HAP-1 (cell line): ENCODE results near the gene TIMM10.

Experiments
- DNase-seq, 2 experiments: peaks; one replicate each; pipeline ENCODE4 v3.0.0-alpha.2; 2016 to 2020; ENCODE audit warnings: low spot score in 2 of 2
- H3K27me3 ChIP-seq: fragments of 250-450 bp; sonication (Bioruptor Pico); 2 replicates; pipeline ENCODE4 v1.5.1; 2020; ENCODE audit warnings: low read depth, mild to moderate bottlenecking, moderate library complexity
- H3K36me3 ChIP-seq: fragments of 250-450 bp; sonication (Bioruptor Pico); replicated peaks from 2 replicates; pipeline ENCODE4 v1.5.1; 2020; ENCODE audit warnings: mild to moderate bottlenecking
- H3K4me1 ChIP-seq: fragments of 250-450 bp; sonication (Bioruptor Pico); 2 replicates; pipeline ENCODE4 v1.5.1; 2020; ENCODE audit warnings: mild to moderate bottlenecking
- H3K4me3 ChIP-seq: fragments of 250-450 bp; sonication (Bioruptor Pico); 2 replicates; pipeline ENCODE4 v1.5.1; 2020; ENCODE audit warnings: mild to moderate bottlenecking, moderate library complexity
- H3K9me3 ChIP-seq: fragments of 250-450 bp; sonication (Bioruptor Pico); 2 replicates; pipeline ENCODE4 v1.5.1; 2020; ENCODE audit warnings: mild to moderate bottlenecking, moderate library complexity
- in situ Hi-C: fragments of 300-500 bp; cut with MboI; formaldehyde crosslinking; loops from 3 replicates; pipeline ENCODE4 v1.14.3; 2020; ENCODE audit warnings: low sequenced_read_pairs, inconsistent platforms, mixed read lengths

Gene TIMM10, protein sequence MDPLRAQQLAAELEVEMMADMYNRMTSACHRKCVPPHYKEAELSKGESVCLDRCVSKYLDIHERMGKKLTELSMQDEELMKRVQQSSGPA

DNA sequence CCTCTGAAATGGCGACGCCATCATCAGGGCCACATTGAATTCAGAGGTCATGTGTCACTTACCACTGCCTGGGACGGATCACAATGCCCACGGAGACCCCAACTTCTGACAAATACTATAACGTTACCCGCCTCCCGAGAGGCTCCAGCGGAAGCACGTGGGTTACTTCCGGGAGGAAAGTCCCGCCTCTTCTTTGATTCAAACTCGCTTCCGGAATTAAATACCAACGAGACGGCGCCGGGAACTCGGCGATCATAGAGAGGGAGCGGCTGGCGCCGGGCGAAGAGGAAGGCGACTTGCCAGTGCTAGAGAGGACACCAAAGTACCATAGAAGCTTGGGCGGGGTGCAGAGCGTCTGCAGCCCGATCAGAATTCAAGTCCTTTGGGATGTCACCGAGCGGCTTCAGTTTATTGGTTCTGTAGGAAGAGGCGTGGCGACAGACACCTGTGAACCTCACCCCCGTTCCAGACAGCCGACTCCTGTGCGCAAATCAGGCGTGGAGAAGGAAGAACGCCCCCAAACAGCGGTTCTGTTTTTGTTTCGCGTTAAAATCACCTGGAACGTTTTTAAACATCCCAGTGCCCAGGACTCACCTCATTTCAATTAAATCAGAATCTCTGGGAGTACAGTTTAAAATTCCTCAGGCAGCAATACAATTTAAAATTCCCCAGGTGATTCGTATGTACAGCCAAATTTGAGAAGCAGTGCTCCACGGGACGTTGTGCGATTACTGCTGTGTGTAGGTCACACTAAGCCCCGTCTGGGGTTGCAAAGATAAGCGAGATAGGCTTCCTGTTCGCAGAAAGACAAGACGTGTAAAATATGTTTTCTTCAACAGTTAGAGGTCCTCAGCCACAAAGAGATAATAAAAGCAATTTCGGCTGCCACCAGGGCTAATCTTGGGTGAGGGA lies at the start of gene TIMM10:
TIMM10 (minus strand) TSS at position 159 of the 912 bp plus-strand sequence. CDS start 565 bp downstream, outside the sequence.
- Histone ChIP-seq H3K4me3 (peak within 1 kb of the TSS; percentile 89), H3K36me3 (peaks cover 22% of the 10 kb centered on the region), H3K27me3 (no peaks in the 10 kb centered on the region), H3K9me3 (no peaks in the 10 kb centered on the region), H3K4me1 (peaks cover 10% of the 10 kb centered on the region)
- DNase-seq, result peak; percentile 96 to 97
- in situ Hi-C loops, result no loop called here

DNA sequence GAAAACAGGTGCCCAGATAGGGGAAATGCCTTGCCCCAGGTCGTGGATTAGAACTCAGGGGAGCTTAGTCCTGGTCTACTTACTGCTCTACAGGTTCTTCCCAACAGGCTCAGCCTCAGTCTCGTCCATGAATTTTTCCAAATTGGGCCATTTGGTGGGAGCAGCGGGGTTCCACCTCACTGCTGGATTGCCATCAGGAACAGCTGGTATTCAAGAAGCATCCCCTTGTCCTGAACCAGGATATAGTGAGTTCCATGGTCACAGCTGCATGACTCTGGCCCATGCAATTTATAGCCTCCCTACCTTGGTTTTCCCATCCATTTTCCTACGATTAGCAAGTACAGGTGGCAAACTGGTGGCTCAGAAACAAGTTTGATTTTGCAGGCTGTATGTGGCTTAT lies 43.5 kb upstream of the TIMM10 start:
- in situ Hi-C loops, result no loop called here
- Histone ChIP-seq H3K4me1 (peaks cover 13% of the 10 kb centered on the region), H3K36me3 (no peaks in the 10 kb centered on the region), H3K9me3 (no peaks in the 10 kb centered on the region), H3K4me3 (no peak overlapping the region), H3K27me3 (no peaks in the 10 kb centered on the region)
- DNase-seq, result no peak

DNA sequence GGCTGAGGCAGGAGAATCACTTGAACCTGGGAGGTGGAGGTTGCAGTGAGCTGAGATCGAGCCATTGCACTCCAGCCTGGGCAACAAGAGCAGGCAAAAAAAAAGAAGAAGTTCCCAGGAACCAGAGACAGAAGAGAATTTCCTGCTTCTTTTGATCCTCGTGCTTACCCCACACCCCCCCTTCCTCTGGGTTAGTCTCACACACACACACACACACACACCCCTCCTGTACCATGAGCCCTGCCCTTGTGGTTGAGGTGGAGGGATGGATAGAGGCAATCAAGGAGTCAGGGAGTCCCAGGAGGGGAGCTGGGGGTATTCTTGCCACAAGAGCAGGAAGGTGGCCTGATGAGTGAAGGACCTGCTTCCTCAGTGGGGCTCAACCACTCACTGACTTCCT lies 41.1 kb upstream of the TIMM10 start:
- no peaks in the 10 kb centered on the region for H3K27me3 ChIP-seq
- in situ Hi-C loops, result no loop called here
- H3K4me1 ChIP-seq, result peaks cover 10% of the 10 kb centered on the region
- H3K36me3 ChIP-seq, result no peaks in the 10 kb centered on the region
- no peak overlapping the region for H3K4me3 ChIP-seq
- no peak for DNase-seq
- no peaks in the 10 kb centered on the region for H3K9me3 ChIP-seq

DNA sequence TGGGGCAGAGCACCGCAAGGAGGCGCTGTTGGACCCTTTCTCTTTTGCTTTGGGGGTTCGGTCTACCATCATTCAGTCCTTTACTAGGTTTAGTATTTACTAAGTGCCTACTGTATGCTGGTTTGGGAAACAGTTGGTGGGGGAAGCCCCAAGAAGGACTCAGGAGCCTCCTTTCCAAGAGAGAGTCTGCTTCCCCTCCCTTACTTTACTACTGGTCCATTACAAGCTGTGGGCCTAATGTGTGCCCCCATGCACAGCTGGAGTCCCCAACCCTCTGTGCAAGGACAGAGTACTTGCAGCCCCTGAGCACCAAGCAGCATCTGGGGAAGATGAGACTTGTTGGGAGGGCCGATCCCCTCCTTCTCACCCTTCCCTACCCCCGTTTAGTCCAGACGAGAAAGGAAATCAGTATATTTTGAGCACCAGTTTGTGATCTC lies 37.8 kb upstream of the TIMM10 start:
- H3K9me3 ChIP-seq, result no peaks in the 10 kb centered on the region
- DNase-seq, result peak in 1 of 2 experiments; percentile 91
- H3K4me3 ChIP-seq, result peak overlapping the region; percentile 66
- no peaks in the 10 kb centered on the region for H3K36me3 ChIP-seq
- H3K27me3 ChIP-seq, result no peaks in the 10 kb centered on the region
- in situ Hi-C loops, result loop anchor here (5.0 kb wide), 1 partner anchor 74 kb away; no protein-coding TSS in a partner anchor
- H3K4me1 ChIP-seq, result peaks cover 2% of the 10 kb centered on the region; the same call in 1 of the 2 replicates

DNA sequence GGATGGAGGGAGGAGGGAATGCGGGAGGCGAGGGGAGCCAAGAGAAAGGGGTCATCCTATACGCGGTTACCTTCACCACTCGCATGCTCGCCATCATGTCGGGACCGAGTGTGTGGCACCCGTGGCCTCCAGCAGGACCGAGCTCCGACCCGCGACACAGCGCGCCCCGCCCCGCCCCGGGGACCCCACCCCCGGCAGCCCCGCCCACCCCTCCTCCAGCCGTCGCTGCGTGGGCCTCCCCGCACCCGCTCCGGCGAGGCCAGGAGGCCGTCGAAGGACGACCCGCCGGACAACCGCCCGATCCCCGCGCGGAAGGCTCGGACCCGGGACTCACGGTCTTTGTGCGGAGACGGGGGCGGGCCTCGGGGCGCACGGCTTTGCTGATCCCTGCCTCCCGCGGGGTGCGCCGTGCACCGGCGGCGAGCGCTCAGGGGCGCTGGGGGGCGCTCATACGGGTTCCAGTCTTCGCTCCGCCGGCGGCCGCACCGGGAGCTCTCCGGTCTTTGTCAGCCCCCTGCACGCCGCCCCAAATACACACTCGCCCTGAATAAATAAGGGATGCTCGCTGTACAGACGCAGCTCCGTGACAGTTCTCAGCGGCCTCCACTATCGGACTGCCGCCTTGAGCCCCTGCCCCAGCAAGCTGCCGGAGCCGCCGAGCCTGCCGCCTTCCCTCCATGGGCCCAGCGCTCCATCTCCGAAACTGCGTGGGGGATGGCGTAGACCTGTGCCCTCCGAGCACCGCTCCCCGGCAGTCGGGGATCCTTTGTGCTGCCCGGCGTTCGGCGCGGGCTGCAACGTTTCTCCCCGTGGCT lies 37.2 kb upstream of the TIMM10 start, which contains the start of gene UBE2L6:
UBE2L6 (minus strand) TSS at position 158 of the 815 bp plus-strand sequence; CDS start at position 97, 61 bp downstream.
- no peaks in the 10 kb centered on the region for H3K36me3 ChIP-seq
- peak; percentile 41 to 67 for DNase-seq
- peaks cover 2% of the 10 kb centered on the region; the same call in 1 of the 2 replicates for H3K4me1 ChIP-seq
- in situ Hi-C loops, result loop anchor here (5.0 kb wide), 1 partner anchor 75 kb away; no protein-coding TSS in a partner anchor
- H3K9me3 ChIP-seq, result no peaks in the 10 kb centered on the region
- H3K27me3 ChIP-seq, result no peaks in the 10 kb centered on the region
- peak within 1 kb of the TSS; percentile 66 for H3K4me3 ChIP-seq

DNA sequence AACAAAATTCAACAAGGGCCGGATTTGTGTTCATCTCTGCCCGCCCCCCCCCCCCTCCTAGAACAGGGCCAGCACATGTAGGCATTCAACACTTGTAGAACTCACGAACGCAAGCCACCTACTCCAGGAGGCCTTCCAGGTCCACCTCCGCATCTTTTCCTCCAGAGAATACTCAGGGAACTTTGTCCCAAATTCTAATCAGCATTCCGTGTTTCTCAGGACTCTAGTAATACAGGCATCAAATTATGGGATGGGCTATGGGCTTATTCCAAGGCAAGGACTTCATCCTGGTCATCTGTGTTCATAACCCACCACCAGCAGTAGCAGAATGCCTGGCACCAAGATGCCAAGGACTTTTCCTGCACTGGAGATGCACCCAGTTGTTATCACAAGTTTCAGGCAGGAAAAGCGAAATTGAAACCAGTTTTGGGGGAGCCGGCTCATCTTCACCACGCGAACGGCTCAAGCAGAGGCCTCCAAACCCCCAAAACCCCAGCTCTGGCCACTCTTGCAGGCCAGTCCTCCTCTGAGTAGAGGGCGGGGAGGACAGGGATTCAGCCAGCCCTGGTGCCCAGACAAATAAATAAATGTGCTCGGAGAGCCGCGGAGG lies 36.5 kb upstream of the TIMM10 start:
- H3K4me3 ChIP-seq, result peak overlapping the region; percentile 66
- in situ Hi-C loops, result loop anchor here (5.0 kb wide), 1 partner anchor 75 kb away; no protein-coding TSS in a partner anchor
- H3K36me3 ChIP-seq, result no peaks in the 10 kb centered on the region
- peaks cover 2% of the 10 kb centered on the region; the same call in 1 of the 2 replicates for H3K4me1 ChIP-seq
- DNase-seq, result no peak
- no peaks in the 10 kb centered on the region for H3K27me3 ChIP-seq
- H3K9me3 ChIP-seq, result no peaks in the 10 kb centered on the region

DNA sequence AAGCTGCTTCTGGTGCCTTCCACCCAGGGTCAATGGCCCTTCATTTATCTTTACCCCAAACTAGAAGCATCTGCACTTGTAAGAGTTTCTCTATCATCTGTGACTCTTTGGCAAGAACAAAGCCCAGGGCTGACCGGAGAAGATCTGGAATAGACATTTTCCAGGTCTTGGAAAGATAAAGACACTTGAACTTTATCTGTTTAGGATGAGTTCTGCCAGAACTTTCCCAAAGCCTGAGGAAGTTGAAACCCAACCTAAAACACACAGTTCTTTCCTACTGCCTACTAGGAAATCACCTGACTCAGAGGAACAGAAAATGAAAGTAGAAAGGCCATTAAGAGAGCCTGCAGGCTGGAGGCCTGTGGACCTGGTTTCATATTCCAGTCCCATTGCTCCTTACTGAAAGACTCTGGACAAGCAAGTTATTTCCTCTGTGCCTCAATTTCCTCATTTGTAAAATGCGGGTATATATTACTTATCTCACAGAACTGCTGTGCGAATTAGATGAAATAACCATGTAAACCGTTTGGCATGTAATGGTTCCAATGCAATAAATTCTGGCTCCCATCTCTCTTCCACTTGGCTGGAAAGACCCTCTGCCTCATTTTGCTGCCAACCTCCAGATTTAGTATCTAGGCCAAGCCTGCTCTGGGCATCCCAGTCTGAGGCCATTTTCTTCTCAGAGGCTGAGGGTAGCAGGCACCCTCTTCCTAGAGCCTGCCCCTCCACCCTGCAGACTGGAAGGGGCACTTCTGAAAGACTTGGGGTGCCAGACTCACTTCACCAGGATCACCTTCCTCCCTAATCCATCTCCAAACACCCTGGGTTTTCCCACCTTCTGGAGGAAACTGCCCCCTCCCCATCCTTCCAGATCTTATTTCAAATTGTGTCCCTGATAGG lies 35.7 kb upstream of the TIMM10 start:
- Histone ChIP-seq H3K4me3 (peak overlapping the region; percentile 1; the same call in 1 of the 2 replicates), H3K27me3 (no peaks in the 10 kb centered on the region), H3K9me3 (no peaks in the 10 kb centered on the region), H3K36me3 (no peaks in the 10 kb centered on the region), H3K4me1 (peaks cover 2% of the 10 kb centered on the region; the same call in 1 of the 2 replicates)
- DNase-seq, result no peak
- in situ Hi-C loops, result loop anchor here (5.0 kb wide), 1 partner anchor 76 kb away; no protein-coding TSS in a partner anchor

DNA sequence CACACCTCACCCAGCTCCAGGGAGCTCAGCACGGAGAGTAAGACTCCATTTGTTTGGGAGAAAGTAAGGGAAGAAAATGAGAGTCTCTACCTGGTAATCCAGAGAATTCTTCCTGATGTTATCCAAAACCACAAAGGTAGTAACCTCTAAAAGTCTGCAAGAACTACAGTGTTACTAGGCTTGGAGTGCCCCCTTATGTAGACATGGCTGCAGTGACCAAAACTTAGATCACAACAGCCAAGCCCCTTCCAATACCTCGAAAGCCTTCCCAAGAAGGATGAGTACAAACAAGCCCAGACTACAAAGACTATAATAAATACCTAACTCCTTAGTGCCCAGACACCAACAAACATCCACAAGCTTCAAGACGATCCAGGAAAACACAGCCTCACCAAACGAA lies 32.0 kb upstream of the TIMM10 start:
- H3K4me1 ChIP-seq, result no peaks in the 10 kb centered on the region; the same call in 1 of the 2 replicates
- 0 out of 2 replicates have a peak, but pooled peaks cover 4% of the 10 kb centered on the region for H3K36me3 ChIP-seq
- H3K9me3 ChIP-seq, result no peaks in the 10 kb centered on the region
- no peaks in the 10 kb centered on the region for H3K27me3 ChIP-seq
- DNase-seq, result no peak
- in situ Hi-C loops, result no loop called here
- no peak overlapping the region for H3K4me3 ChIP-seq

DNA sequence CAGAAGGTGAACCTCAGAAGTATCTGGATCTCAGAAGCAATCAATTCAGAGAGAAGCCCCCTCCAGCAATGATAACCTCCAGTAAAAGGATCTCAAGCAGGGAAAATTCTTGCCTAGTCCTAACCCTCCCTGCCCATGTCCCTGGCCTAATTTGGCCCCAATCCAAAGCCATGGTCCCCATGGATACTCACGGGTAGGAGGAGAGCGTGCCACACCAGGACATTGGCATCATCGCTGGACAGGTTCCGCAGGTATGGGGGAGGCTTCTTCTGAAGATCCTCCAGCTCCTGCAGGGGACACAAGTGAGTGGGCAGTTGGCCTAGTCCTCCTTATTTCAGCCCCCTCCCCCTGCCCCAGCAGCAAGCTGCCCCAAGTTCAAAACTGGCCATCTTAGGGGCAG lies 29.6 kb upstream of the TIMM10 start:
- Histone ChIP-seq H3K27me3 (no peaks in the 10 kb centered on the region), H3K4me3 (no peak overlapping the region), H3K4me1 (no peaks in the 10 kb centered on the region), H3K9me3 (no peaks in the 10 kb centered on the region), H3K36me3 (0 out of 2 replicates have a peak, but pooled peaks cover 4% of the 10 kb centered on the region)
- in situ Hi-C loops, result no loop called here
- DNase-seq, result no peak

DNA sequence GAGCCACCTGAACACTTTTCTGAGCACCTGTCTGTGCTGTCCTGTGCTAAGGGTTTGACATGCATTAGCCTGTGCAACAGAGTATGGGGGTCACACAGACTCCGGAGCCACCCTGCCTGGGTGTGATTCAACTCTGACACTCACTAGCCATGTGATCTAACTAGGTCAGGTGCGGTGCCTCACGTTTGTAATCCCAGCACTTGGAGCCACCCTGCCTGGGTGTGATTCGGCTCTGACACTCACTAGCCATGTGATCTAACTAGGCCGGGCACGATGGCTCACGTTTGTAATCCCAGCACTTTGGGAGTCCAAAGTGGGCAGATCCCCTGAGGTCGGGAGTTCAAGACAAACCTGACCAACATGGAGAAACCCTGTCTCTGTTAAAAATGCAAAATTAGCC lies 25.5 kb upstream of the TIMM10 start:
- Histone ChIP-seq H3K4me1 (no peaks in the 10 kb centered on the region), H3K27me3 (no peaks in the 10 kb centered on the region), H3K36me3 (0 out of 2 replicates have a peak, but pooled peaks cover 4% of the 10 kb centered on the region), H3K4me3 (no peak overlapping the region), H3K9me3 (no peaks in the 10 kb centered on the region)
- no peak for DNase-seq
- in situ Hi-C loops, result no loop called here

DNA sequence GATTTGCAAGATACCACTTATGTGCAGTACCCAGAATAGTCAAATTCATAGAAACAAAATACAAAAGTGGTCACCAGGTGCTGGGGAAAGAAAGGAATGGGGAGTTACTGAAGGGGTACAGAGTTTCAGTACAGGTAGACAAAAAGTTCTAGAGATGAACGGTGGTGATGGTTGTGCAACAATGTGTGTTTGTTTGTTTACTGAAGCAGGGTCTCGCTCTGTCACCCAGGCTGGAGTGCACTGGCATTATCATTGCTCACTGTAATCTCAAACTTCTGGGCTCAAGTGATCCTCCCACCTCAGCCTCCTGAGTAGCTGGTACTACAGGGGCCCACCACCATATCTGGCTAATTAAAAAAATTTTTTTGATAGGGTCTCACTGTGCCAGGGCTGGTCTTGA lies 24.8 kb upstream of the TIMM10 start:
- Histone ChIP-seq H3K27me3 (no peaks in the 10 kb centered on the region), H3K9me3 (no peaks in the 10 kb centered on the region), H3K4me3 (no peak overlapping the region), H3K36me3 (0 out of 2 replicates have a peak, but pooled peaks cover 4% of the 10 kb centered on the region), H3K4me1 (no peaks in the 10 kb centered on the region)
- no peak for DNase-seq
- in situ Hi-C loops, result no loop called here

DNA sequence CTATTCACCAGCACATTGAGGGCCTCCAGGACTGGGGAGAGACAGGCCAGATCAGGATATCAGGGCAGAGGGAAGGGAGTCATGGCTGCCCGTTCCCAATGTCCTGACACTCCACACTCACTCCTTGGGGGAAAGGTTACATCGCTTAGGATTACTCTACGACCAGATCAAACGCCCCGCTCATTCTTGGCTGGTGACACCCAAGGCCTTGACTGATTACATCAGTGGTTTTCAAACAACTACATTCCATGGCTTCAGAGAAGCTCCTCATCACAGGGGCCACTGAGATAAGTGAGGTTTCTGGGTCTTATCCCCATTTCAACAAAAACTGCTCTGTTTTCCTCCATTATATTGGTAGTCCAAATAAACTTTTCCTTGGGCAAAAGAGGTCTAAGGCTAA lies 21.9 kb upstream of the TIMM10 start:
- Histone ChIP-seq H3K9me3 (no peaks in the 10 kb centered on the region), H3K4me1 (no peaks in the 10 kb centered on the region), H3K36me3 (no peaks in the 10 kb centered on the region), H3K4me3 (no peak overlapping the region), H3K27me3 (no peaks in the 10 kb centered on the region)
- in situ Hi-C loops, result no loop called here
- DNase-seq, result no peak
